HG03354 (cell line): ENCODE data around the gene GATA5.
"Not testable (repeated sequence)": the region's sequence is repeated elsewhere in the genome, so short reads cannot be mapped to it uniquely, and the experiment has no call there.

Source experiments
- ATAC-seq: cut with Tn5 transposase; IDR thresholded peaks from one replicate; pipeline ENCODE4 v1.9.1; 2021; ENCODE audit warnings: mild to moderate bottlenecking; ENCODE audit not compliant: unreplicated experiment, poor library complexity, severe bottlenecking

The GATA5 gene

DNA sequence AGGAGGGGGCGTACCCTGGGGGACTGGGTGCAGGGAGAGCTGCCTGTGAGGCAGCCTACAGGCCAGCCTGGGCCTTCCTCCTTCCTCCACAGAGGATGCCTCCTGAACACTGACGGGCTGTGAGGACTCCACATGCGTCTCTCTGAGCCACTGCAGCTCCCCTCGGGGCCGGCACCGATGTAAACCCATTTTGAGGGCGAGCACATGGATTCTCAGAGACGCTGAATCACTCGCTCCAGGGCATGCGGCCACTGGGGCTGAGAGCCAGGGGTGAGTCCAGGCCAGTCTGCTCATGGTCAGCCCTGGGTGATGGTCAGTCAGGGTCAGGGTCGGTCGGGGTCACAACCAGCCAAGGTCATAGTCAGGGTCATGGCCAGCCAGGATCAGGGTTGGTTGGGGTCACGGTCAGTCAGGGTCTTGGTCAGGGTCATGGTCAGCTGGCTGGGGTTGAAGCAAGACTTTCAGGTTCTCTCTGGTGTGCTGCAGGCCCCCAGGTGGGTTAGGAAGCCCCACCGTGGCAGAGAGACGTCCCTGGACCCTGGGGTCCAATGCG is 33.7 kb downstream of the GATA5 start:
- no peak for ATAC-seq

DNA sequence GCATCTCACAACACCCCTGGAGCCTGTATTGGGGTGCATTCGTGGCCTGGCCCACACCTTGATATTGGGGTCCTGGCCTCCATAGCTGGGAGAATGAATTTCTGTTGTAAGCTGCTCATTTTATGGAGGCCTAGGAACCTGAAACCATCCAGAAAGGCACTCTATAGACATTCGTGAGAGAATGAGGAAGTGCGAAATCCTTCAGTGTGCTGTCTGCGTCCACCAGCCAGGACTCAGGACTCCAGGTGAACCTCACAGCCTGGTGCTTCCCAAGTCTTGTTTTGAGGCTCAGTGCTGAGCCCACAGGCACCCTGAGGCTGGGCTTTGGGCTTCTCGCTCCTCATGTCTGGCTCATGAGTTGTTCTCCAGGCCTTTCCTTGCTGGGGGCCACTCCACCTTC is 36.6 kb downstream of the GATA5 start:
- ATAC-seq = no peak

DNA sequence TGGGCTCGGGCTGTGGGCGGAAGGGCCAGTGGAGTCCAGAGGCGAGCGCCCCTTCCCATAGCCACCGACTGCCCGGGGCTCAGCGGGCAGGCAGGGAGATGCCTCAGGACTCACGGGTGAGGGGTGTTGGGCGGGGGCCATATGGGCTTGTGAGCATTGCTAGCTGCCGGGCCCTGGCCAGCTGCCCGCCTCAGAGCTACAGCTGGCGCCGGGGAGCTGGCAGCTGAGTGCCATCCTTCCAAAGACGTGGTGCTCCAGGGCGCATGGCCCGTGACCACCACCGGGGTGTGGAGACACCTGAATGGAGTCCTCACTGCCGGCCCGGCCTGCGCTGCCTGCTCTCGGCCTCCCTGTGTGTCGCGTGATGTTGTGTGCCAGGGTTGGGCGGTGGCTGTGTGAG is 37.9 kb downstream of the GATA5 start:
- ATAC-seq = no peak

DNA sequence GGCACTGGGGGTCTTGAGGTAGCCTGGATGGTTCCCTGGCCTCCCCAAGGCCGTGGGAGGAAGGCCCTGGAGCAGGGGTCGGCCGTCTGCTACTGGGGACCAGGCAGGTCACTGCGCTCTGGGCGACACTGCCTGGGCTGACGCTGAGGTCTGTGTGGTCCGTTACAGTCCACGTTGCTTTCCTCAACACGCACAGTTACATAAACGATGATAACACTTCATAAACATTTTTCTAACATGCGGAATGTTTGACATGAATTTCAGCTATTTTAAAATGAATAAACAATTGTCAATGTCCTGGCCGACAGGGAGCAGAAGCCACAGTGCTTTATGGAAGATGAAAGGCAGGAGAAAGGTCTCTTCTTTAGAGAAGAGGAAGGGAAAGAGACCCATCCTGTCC is 38.3 kb downstream of the GATA5 start:
- no peak for ATAC-seq

DNA sequence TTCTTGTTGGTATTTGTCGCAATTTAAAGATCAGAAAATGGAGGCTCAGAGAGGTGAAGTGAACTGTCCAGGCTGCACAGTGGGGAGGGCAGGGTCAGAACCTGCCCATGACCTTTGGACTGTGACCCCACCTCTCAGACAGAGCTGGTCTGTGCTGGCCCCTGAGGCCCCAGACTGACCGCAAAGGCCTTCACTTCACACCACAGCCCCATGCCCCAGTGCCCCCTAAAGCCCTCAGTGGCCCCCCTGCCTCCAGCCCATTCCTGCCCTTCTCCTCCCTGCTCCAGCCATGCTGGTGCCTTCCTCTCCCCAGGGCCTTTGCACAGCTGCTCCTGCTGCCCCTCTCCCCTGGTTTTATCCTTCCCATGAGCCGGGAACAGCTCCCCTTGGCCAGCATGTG is 39.1 kb downstream of the GATA5 start:
- no peak for ATAC-seq

DNA sequence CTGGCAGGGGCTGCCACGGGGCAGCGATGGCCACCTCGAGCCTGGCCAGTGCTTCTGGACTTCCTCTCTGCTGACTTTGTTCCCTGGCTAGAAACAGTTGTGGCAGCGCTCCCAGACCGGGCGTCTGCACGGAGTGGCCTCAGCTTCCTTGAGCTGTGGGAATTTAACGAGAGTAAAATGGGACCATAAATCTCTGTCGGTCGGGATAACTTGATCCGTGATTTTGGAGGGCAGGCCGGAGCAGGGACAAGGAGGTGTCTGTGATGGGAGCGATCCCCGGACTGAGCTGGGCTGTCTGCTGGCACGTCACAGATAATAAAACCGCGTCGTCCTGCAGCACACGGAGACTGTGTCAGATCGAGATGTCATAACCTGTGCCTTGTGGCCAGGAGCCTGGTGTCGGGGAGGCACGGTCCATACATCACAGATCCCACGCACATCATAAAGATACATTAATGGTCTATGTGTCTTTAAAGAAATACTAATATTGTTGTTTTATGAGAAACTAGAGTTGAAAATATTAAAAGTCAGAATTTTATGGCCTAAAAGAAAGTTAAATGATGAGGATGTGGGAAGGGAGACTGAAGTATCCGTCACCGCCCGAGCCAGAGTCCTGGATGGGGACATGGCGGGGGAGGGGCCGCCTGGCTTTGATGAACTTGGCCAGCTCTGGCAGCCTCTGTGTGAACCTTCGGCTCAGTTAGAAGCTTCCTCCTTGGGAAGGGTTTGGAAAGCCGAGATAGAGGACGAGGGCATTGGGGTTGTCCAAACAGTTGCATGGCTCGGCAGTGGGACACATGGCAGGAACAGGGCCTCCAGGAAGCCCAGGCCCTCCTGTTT is 41.9 kb downstream of the GATA5 start:
- ATAC-seq = no peak

DNA sequence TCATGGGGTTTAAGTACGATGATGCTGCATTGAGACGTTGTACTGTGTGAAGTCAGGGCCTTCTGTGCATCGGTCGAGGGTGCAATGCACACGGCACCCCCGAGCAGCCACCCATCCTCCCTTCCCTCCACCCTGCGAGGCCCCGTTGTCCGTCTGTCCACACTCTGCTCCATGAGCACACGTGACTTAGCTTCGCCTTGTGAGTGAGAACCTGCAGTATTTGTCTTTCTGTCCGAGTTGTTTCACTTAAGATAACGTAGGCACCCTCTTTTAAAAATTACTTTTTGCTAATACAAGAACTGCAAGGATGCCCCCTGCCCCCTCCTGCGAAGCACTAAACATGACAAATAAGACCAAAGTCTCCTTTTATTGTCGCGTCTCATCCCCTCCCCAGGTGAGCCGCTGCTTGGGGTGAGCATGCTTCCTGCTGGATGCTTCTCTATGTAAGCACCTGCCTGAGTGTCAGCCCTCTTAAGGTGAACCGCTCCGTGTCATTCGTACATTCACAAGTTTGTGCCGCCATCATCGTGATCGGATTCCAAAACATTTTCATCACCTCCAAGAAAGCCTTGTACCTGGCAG is 44.8 kb downstream of the GATA5 start:
- no peak for ATAC-seq

DNA sequence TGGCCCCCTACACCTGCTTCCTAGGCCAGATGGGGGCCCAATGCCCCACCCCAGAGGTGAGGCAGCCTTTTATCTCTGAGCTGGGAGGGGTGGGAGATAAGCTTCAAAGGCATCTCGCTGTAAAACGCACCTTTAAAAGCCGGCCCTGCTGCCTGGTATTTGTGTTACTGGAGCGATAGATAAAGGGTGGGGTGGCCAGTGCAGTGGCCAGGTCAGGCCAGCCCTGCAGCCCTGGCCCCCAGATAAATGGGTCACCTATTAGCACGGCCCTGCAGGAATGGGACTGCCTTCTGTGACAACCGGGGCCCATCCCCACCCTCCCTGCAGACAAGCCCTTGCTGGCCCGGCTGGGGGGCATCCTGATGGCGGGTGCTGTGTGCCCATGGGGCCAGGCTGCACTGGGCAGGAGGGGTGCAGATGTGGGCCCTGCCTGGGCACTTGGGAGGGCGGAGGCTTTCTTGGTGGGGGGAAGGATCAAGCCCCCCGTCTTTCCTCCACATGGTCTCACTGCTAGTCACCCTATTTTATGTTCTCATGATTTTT is 45.4 kb downstream of the GATA5 start:
- no peak for ATAC-seq

DNA sequence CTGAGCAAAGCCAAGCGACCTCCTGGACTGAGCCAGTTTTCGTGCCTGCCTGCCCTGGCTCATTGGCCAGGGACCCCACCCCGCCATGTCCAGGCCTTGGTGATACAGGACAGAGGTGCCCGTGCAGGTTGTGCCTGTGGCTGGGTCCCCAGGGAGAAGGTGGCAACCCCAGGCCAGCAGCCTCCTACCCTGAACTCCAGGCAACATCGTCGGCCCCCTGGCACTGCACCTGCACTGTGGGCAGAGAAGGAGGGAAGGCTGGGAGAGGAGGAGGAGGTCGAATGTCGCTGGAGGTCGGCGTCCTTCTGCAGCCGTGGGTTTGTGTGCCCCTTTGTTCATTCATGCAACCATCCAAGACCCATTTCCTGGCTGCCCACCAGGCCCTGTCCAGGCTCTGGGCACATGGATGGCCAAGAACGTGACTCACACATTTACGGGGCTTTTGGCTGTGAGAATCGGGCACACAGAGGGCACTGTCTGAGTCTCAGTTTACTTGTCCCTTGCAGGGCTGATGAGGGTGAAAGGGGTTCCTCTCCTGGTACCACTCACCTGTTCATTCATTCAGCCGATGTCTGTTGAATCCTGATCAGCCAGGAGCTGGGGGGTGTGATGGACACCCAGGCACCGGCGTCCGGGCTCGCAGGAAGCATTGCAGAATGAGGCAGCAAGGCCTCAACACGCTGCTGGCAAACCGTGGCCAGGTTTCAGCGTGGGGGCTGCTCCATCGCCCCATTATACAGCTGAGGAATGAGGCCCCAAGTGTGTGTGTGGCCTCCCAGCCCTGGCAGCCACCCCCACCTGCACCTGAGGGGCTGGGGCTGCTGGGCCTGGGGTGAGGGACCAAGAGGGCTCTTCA is 46.1 kb downstream of the GATA5 start:
- no peak for ATAC-seq

DNA sequence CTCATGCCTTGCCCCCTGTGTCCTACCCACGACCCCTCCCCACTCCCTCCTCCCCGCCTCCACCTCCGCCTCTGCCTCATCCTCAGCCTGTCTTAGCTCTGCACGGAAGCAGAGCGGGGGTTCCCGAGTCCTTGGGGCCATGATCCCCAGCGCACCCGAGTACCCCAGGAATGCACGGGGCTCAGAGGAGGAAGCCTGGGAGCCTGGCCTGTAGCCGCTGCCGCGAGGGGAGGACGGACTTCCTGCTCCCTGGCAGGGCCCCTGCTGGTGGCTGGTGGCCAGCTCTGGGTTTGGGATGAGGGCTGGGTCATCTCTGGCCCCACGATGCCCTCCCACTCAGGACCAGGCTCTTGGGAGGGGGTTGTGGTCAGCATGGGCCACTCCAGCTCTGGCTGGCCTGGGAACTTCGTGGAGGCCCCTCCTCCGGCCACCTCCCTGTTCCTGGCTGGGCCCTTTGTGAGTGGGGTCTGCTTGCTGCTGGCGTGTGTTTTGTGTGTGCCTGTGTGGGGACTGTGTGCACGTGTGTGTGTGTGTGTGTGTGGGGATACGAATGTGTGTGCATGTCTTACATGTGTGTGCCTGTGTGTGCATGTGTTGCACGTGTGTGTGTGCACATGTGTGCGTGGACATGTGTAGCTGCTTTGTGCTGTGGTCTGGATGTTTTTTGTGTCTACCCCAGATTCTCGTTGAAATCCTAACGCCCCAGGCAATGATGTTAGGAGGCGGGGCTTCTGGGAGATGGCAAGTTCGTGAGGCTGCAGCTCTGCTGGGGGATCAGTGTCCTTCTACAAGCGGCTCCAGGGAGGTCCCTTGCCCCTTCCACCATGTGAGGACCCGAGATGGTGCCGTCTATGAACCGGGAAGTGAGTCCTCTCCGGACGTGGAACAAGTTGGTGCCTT is 47.1 kb downstream of the GATA5 start:
- ATAC-seq = no peak

DNA sequence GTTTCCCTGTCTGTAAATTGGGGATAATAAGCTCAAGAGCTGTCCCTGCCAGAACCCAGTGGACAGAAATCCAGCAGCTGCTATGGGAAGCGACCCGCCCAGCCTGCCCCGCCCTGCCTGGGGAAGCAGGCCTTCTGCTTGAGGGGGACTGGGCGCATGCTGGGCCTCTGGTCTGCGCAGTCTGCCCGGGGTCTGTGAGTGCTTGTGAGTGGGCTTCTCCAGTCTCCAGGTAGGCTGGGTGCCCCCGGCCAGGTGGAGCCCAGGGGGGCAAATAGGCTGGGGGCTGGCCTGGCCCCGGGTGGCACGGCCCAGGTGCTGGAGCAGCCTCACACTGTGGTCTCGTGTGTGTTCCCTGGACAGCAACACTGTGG is 47.8 kb downstream of the GATA5 start:
- ATAC-seq = no peak

DNA sequence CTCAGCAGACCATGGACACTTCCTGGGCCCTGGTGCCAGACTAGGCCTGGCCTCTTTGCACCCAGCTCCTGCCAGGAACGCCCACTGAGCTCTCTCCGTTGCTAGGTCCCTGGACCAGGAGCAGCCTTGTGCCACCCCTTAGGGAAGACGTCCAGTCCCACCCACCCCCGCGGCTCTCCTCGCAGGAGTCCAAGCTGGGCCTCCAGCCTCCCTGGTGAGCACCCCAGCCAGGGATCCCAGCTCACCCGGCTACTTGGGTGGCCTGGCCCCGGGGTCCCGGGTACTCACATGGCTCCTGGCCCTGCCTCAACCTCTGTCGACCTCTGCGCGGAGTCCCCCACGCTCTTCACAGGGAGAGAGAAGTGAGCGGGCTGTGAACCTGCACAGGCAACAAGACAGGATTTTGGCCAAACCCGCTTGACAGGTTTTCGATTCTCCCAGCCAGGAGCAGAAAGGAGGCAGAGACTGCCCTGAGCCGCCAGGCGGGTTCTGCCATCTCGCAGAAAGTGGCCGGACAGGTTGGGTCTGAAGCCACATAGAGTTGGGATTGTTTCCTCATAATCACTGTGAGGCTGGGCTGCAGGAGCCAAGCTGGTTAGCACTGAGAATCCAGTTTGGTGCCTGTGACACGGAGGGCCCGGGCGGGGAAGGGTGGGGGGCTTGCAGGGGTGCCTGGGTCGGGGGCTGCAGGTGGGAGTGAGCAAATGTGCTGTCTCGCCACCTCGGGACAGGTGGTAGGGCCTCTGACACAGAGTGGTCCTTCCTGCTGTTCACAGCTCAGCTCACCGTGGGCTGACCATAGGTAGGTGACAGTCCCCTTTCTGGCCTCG is 48.4 kb downstream of the GATA5 start, which contains the start of gene RBBP8NL:
TSS of gene RBBP8NL (minus strand) at position 368 of the 830 bp plus-strand sequence. CDS start 7,892 bp downstream, outside the sequence.
- ATAC-seq = no peak

DNA sequence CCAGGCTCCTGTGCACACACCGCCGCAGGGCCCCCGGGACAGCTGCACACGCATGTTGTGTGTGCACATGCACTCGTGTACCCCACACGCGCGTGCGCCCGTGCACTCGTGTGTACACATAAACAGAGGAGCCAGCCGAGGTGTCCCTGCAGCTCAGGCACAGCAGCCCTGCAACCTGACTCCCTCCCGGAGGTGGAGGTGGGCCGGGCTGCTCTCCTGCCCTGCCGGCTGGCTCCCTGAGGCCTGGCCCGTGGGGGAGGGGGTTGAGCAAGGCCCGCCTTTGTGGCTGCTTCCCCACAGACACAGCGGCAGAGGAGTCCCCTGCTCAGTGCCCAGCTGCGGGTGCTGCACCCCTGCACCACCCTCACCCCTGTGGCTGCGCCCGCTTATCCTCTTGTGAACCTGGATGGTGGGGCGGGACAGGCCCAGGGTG is 49.1 kb downstream of the GATA5 start:
- ATAC-seq = no peak

DNA sequence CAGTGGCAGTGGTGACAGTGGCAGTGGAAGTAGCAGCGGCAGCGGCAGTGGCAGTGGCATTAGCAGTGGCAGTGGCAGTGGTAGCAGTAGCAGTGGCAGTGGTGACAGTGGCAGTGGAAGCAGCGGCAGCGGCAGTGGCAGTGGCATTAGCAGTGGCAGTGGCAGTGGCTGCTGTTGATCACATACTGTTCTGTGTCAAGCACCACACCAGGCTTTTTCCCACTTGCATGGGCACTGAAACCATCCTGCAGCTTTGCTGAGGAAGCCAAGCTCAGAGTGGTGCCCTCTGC is 49.8 kb downstream of the GATA5 start:
- ATAC-seq = not testable (repeated sequence)

DNA sequence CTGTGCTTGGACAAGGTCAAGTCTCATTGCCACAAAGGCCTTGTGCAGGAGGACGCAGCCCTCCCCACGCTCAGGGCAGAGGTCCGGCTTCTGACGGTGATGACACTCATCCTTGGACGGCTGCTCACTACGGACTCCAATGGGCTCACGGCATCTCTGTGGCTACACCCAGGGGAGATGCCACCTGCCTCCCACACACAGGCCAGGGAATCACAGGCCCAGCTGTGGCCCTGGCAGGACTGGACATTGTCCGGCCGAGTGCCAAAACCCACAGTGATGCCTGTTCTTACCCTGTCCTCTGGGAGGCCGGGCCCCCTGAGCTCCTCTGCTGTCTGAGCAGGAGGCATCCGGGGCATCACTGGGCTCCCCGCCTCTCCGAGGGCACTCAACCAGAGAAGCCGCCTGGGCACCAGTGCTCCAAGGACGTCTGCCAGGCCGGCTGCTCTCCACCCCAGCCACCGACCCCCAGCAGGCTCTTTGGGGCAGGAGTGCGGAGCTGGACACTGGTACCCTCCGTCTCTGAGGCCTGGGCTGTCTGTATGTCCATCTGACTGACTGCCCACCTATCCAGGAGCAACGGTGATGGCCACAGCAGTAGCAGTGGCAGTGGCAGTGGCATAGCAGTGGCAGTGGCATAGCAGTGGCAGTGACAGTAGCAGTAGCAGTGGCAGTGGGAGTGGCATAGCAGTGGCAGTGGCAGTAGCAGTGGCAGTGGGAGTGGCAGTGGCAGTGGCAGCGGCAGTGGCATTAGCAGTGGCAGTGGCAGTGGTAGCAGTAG is 50.3 kb downstream of the GATA5 start:
- ATAC-seq = no peak

DNA sequence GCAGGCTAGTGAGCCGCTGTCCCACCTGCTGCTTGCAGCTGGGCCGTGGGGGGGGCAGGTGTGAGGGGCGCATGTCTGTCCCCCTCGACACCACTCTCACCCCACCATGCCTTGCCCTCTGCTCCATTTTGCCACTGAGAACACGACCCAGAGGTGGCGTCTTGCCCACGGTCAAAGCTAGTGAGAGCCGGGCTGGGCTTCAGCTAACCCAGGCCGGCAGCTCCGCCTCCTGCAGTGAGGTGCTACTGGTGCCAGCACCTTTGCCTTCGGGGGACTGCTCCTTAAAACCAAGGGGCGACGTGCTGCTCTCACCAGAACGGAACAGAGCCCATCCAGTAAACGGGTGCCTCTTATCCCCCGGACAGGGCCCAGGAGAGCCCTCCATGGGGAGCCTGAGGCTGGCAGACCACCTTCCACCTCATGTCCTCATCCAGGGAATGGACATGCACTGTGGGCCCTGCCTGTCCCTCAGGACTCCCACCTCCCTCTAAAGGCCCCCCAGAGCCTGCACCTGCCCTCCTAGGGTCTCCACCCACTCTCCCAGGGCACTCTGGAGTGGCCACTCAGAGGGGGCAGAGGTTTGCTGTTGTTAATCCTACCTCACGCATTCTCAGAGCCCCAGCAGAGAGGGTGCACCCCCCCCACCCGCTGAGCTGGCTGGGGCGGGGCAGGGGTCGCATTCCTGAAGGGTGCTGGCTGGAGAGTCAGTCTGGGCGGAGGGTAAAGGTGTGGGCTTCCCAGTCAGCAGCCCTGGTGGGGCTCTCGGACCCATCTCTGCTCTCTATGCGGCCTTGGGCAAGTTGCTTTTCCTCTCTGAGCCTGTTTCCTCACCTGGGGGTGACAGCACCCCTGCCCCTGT is 51.3 kb downstream of the GATA5 start:
- no peak for ATAC-seq

DNA sequence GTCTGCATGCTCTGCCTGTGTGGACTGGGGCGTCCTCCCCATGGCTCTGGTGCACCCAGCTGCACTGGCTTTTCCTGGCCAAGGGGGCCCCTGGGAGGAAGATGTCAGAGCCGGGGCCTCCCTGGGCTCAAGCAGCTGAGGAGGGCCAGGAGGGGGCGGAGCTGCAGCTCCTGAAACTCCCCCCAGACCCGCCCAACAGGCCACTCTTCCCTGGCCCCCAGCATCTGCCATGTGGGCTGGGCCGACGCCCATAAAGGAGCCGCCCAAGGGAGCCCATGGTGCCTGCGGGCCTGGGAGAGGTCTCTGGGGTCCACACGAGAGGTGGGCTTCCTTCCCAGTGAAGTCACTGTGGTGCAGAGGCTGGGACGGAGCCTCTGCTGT is 52.5 kb downstream of the GATA5 start:
- no peak for ATAC-seq
